Osteoblast (primary cell): ENCODE data around the gene EBI3. TPM values are rescaled to one million over a fixed set of nuclear protein-coding genes. Genes with fewer than 3 reads are reported as not detected.
"Not testable (repeated sequence)": the region's sequence is repeated elsewhere in the genome, so short reads cannot be mapped to it uniquely, and the experiment has no call there.

Experiments used
- DNase-seq: peaks from one replicate; pipeline ENCODE4 v3.0.0; 2011; ENCODE audit warnings: low spot score, mixed read lengths; ENCODE audit not compliant: insufficient read length; ENCODE audit errors: missing footprints
- H2AFZ ChIP-seq: 2 replicates; pipeline ENCODE4 v1.6.0; 2011; ENCODE audit warnings: mild to moderate bottlenecking, low read length
- H3K27ac ChIP-seq: 2 replicates; pipeline ENCODE4 v1.5.1; 2011; ENCODE audit warnings: mild to moderate bottlenecking, low read depth, low read length, moderate library complexity
- H3K27me3 ChIP-seq: 2 replicates; pipeline ENCODE4 v1.6.0; 2012; ENCODE audit warnings: mild to moderate bottlenecking, control low read depth, inconsistent platforms, low read length, moderate library complexity; ENCODE audit not compliant: insufficient read depth
- H3K36me3 ChIP-seq: 2 replicates; pipeline ENCODE4 v1.5.1; 2011; ENCODE audit warnings: mild to moderate bottlenecking, low read length, control low read depth, moderate library complexity; ENCODE audit not compliant: insufficient read depth
- H3K4me1 ChIP-seq: 2 replicates; pipeline ENCODE4 v1.5.1; 2011; ENCODE audit warnings: mild to moderate bottlenecking, low read length, control low read depth, moderate library complexity; ENCODE audit not compliant: insufficient read depth
- H3K4me2 ChIP-seq: 2 replicates; pipeline ENCODE4 v1.6.0; 2011; ENCODE audit warnings: mild to moderate bottlenecking, low read length; ENCODE audit not compliant: insufficient read depth
- H3K4me3 ChIP-seq: fragments of 200-600 bp; sonication (generic); 3 replicates; pipeline ENCODE4 v1.5.1; 2012; ENCODE audit warnings: mild to moderate bottlenecking, low read length, inconsistent platforms; ENCODE audit not compliant: insufficient read depth
- H3K79me2 ChIP-seq: 2 replicates; pipeline ENCODE4 v1.6.0; 2012; ENCODE audit warnings: mild to moderate bottlenecking, low read length, control low read depth, inconsistent platforms; ENCODE audit not compliant: insufficient read depth
- H3K9me3 ChIP-seq: 2 replicates; pipeline ENCODE4 v1.5.1; 2011; ENCODE audit warnings: low read depth, low read length, control low read depth
- H4K20me1 ChIP-seq: 2 replicates; pipeline ENCODE4 v1.6.0; 2012; ENCODE audit warnings: mild to moderate bottlenecking, low read length, control low read depth; ENCODE audit not compliant: insufficient read depth
- CTCF ChIP-seq: IDR thresholded peaks from 2 replicates; pipeline ENCODE4 v1.5.1; 2011; ENCODE audit warnings: mild to moderate bottlenecking, low read depth, low read length, moderate library complexity; ENCODE audit errors: extremely low read depth
- total RNA-seq: library from RNA; depleted of rRNA; stranded (reverse); fragments of >200 nt; gene quantifications from 2 replicates; pipeline ENCODE4 v1.2.3, GENCODE V29; 2012

EBI3 gene
- total RNA-seq, 1 donor = not detected

- H3K4me1 ChIP-seq = peaks cover 7% of the 10 kb centered on the region
- H4K20me1 ChIP-seq = no peaks in the 10 kb centered on the region
- no peak overlapping the region for H3K27ac ChIP-seq
- peak; percentile 95 for DNase-seq
- peak; percentile 91 for TF ChIP-seq CTCF
- H2AFZ ChIP-seq = no peak overlapping the region
- no peak overlapping the region for H3K4me3 ChIP-seq
- no peaks in the 10 kb centered on the region for H3K27me3 ChIP-seq
- peaks cover 8% of the 10 kb centered on the region for H3K79me2 ChIP-seq
- H3K36me3 ChIP-seq = no peaks in the 10 kb centered on the region
- H3K4me2 ChIP-seq = no peak overlapping the region
- no peaks in the 10 kb centered on the region for H3K9me3 ChIP-seq
Observed at GRCh38 chr19:4186087-4186993, 43.0 kb upstream of the EBI3 start.

- TF ChIP-seq CTCF = no peak
- Histone ChIP-seq H3K4me3 (no peak overlapping the region), H3K36me3 (no peaks in the 10 kb centered on the region), H2AFZ (no peak overlapping the region), H3K27ac (no peak overlapping the region), H3K27me3 (no peaks in the 10 kb centered on the region), H3K4me1 (peaks cover 6% of the 10 kb centered on the region), H3K4me2 (no peak overlapping the region), H3K9me3 (no peaks in the 10 kb centered on the region), H3K79me2 (no peaks in the 10 kb centered on the region), H4K20me1 (no peaks in the 10 kb centered on the region)
- peak; percentile 15 for DNase-seq
Observed at GRCh38 chr19:4187313-4188122, 41.8 kb upstream of the EBI3 start.

GRCh38 chr19:4189641-4190040 is 39.7 kb upstream of the EBI3 start:
- DNase-seq = no peak
- H3K27me3 ChIP-seq = peaks cover 5% of the 10 kb centered on the region

GRCh38 chr19:4192537-4192936 is 36.8 kb upstream of the EBI3 start:
- not testable (repeated sequence) for DNase-seq, H3K4me1 ChIP-seq, H2AFZ ChIP-seq, H3K36me3 ChIP-seq, H3K27ac ChIP-seq, H3K27me3 ChIP-seq, H4K20me1 ChIP-seq, H3K4me2 ChIP-seq, H3K4me3 ChIP-seq, H3K9me3 ChIP-seq, H3K79me2 ChIP-seq

More at GRCh38 chr19:4189641-4190040, 39.7 kb upstream of the EBI3 start:
- Histone ChIP-seq H2AFZ (no peak overlapping the region), H3K79me2 (no peaks in the 10 kb centered on the region), H3K27ac (no peak overlapping the region), H3K9me3 (no peaks in the 10 kb centered on the region), H3K36me3 (no peaks in the 10 kb centered on the region), H3K4me1 (no peaks in the 10 kb centered on the region), H3K4me2 (no peak overlapping the region), H3K4me3 (no peak overlapping the region), H4K20me1 (no peaks in the 10 kb centered on the region)
- TF ChIP-seq CTCF = no peak
